ENCODE results near the gene SPINT1. TPM values are rescaled to one million over a fixed set of nuclear protein-coding genes. Genes with fewer than 3 reads are reported as not detected.
A peak's percentile ranks its signal among the peaks of the same experiment; 100 is the strongest.

The SPINT1 gene
- total RNA-seq, 3 donors from 2014 or later = 10.8 to 13.5 (median 12.2) TPM

- DNase-seq = peak; percentile 22
- H3K27me3 Mint-ChIP-seq (ENCODE audit: low read depth) = peaks cover 14% of the 10 kb centered on the region
- H3K36me3 Mint-ChIP-seq (ENCODE audit: insufficient read depth) = no peaks in the 10 kb centered on the region
- H3K4me1 Mint-ChIP-seq (ENCODE audit: low read depth) = peaks cover 26% of the 10 kb centered on the region
- H3K9me3 Mint-ChIP-seq = no peaks in the 10 kb centered on the region
- ATAC-seq = peak; percentile 49 to 56
- peak overlapping the region; percentile 85 for H3K4me3 Mint-ChIP-seq
These were observed 815 bp downstream of the SPINT1 start for GRCh38 chr15:40844696-40845030.

GRCh38 chr15:40845036-40845435 lies 1.2 kb downstream of the SPINT1 start:
- ATAC-seq (no peak), DNase-seq (no peak)
- Mint-ChIP-seq H3K4me1 (ENCODE audit: low read depth) (peaks cover 26% of the 10 kb centered on the region), H3K27me3 (ENCODE audit: low read depth) (peaks cover 14% of the 10 kb centered on the region), H3K9me3 (no peaks in the 10 kb centered on the region), H3K4me3 (peak overlapping the region; percentile 85), H3K36me3 (ENCODE audit: insufficient read depth) (no peaks in the 10 kb centered on the region)

GRCh38 chr15:40845511-40846284 lies 1.9 kb downstream of the SPINT1 start:
- H3K27me3 Mint-ChIP-seq (ENCODE audit: low read depth) = peaks cover 14% of the 10 kb centered on the region

DNA sequence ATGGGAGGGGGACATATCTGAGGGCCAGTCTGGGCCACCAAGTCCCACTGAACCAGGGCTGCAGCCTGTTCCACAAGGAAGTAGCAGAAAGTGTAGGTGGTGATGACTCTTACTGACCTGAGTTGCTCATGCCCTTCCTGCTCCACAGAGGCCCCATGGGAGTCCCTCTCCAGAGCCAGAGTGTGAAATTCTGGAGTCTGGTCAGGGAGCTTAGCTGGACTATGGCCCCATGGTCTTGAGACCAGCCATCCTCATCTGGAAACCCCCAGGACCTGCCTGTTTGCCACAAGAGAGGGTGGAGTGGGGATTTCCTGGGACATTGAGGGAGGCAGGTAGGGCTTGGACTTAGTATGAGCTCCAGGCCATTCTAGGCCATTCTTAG lies 3.0 kb downstream of the SPINT1 start:
- Mint-ChIP-seq H3K4me1 (ENCODE audit: low read depth) (peaks cover 26% of the 10 kb centered on the region), H3K9me3 (no peaks in the 10 kb centered on the region), H3K27me3 (ENCODE audit: low read depth) (peaks cover 10% of the 10 kb centered on the region), H3K4me3 (no peak overlapping the region), H3K36me3 (ENCODE audit: insufficient read depth) (no peaks in the 10 kb centered on the region)
- no peak for ATAC-seq
- no peak for DNase-seq

More at GRCh38 chr15:40845511-40846284, 1.9 kb downstream of the SPINT1 start:
- ATAC-seq (no peak), DNase-seq (no peak)
- Mint-ChIP-seq H3K36me3 (ENCODE audit: insufficient read depth) (no peaks in the 10 kb centered on the region), H3K4me1 (ENCODE audit: low read depth) (peaks cover 26% of the 10 kb centered on the region), H3K9me3 (no peaks in the 10 kb centered on the region), H3K4me3 (peak overlapping the region; percentile 85)

DNA sequence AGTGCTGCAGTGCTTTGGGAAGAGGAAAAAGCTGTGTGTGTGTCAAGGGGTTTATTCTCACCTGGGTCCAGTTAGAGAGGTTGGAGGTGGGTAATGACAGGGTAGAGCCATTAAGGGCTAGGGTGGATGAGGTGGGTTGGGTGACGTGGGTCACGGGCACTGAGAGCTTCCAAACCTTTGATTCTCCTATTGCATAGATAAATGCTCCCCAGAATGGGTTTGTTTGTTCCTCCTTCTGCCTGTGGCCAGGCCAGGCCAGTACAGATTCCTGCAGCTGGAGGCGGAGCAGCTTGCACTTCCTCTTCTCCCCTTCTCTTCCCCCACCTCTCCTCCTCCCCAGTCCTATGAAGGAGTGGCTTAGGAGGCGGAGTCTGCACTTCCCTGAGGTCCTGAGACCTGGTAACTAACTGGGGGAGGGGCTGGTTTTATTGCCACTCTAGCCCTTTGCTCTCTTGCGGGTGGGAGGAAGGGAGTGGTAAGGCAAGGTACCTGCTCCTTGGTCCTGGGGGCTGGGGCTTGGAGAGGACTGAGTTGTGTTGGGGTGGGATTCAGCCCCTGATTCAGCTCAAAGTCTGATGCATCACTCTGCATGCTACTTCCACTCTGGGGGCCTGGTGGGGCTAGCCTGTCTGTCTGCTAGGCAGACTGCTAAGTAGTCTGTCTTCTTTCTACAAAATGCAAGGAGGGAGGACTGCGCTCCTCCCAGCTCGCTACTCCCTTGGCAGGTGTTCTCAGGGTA lies 3.5 kb downstream of the SPINT1 start:
- ATAC-seq (no peak), DNase-seq (no peak)
- peaks cover 7% of the 10 kb centered on the region for H3K27me3 Mint-ChIP-seq (ENCODE audit: low read depth)
- H3K9me3 Mint-ChIP-seq = no peaks in the 10 kb centered on the region
- H3K36me3 Mint-ChIP-seq (ENCODE audit: insufficient read depth) = no peaks in the 10 kb centered on the region
- H3K4me3 Mint-ChIP-seq = no peak overlapping the region
- peaks cover 26% of the 10 kb centered on the region for H3K4me1 Mint-ChIP-seq (ENCODE audit: low read depth)

DNA sequence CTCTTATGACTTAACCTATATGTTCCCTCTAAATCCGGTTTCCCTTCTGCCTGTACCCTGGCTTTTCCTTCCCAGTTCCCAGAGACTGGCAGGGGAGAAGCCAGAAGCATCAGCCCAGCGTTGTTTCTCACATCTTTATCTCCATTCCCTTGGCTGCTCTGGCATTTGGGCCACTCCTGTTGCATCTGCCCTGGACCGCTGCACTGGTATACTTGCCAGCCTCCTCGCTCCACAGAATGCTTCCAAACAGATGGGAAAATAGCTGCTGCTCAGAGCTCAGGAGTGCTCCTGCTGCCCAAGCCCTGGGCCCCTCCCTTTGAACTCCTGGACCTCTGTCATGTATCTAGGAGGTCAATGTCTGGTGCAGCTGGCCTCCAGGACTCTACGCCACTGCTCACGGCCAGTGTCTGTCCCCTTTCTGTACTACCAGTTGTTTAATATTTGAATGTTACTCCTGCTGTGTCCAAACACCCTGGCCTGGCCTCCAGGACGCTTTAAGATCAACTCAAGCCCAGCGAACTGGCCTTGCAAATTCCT lies 6.8 kb downstream of the SPINT1 start:
- Mint-ChIP-seq H3K9me3 (no peaks in the 10 kb centered on the region), H3K27me3 (ENCODE audit: low read depth) (no peaks in the 10 kb centered on the region), H3K4me1 (ENCODE audit: low read depth) (peaks cover 18% of the 10 kb centered on the region), H3K4me3 (no peak overlapping the region), H3K36me3 (ENCODE audit: insufficient read depth) (no peaks in the 10 kb centered on the region)
- ATAC-seq (no peak), DNase-seq (no peak)

- no peak overlapping the region for H3K4me3 Mint-ChIP-seq
- DNase-seq = no peak
These were observed 8.7 kb downstream of the SPINT1 start for GRCh38 chr15:40852529-40852928.

DNA sequence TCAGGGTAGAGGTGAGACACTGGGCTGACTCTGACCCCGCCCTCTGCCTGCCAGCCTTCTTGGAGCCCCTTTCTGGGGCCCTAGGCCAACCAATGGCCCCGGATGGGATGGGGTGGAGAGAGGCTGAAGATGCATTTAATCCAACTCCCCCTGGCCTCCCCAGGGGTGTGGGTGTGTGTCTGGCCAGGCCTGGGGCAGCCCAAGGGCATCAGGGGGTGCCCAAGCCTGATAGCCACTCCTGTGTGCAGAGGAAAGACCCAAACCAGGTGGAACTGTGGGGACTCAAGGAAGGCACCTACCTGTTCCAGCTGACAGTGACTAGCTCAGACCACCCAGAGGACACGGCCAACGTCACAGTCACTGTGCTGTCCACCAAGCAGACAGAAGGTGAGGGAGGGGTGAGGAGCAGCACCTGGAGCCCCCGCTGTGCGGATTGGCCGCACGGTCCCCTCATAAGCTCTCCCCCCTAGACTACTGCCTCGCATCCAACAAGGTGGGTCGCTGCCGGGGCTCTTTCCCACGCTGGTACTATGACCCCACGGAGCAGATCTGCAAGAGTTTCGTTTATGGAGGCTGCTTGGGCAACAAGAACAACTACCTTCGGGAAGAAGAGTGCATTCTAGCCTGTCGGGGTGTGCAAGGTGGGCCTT lies 9.5 kb downstream of the SPINT1 start:
- ATAC-seq = no peak
- peaks cover 2% of the 10 kb centered on the region for H3K4me1 Mint-ChIP-seq (ENCODE audit: low read depth)
- H3K4me3 Mint-ChIP-seq = no peak overlapping the region

More at GRCh38 chr15:40852529-40852928, 8.7 kb downstream of the SPINT1 start:
- H3K36me3 Mint-ChIP-seq (ENCODE audit: insufficient read depth) = peaks cover 2% of the 10 kb centered on the region
- H3K9me3 Mint-ChIP-seq = no peaks in the 10 kb centered on the region
- no peaks in the 10 kb centered on the region for H3K27me3 Mint-ChIP-seq (ENCODE audit: low read depth)
- H3K4me1 Mint-ChIP-seq (ENCODE audit: low read depth) = peaks cover 6% of the 10 kb centered on the region
- no peak for ATAC-seq

GRCh38 chr15:40854161-40854560 lies 10.3 kb downstream of the SPINT1 start:
- Mint-ChIP-seq H3K27me3 (ENCODE audit: low read depth) (peaks cover 1% of the 10 kb centered on the region), H3K36me3 (ENCODE audit: insufficient read depth) (peaks cover 2% of the 10 kb centered on the region), H3K4me1 (ENCODE audit: low read depth) (peaks cover 4% of the 10 kb centered on the region), H3K9me3 (no peaks in the 10 kb centered on the region), H3K4me3 (no peak overlapping the region)
- no peak for DNase-seq
- ATAC-seq = no peak

More for the DNA sequence above, 9.5 kb downstream of the SPINT1 start:
- Mint-ChIP-seq H3K27me3 (ENCODE audit: low read depth) (no peaks in the 10 kb centered on the region), H3K36me3 (ENCODE audit: insufficient read depth) (peaks cover 2% of the 10 kb centered on the region), H3K9me3 (no peaks in the 10 kb centered on the region)
- DNase-seq = no peak

DNA sequence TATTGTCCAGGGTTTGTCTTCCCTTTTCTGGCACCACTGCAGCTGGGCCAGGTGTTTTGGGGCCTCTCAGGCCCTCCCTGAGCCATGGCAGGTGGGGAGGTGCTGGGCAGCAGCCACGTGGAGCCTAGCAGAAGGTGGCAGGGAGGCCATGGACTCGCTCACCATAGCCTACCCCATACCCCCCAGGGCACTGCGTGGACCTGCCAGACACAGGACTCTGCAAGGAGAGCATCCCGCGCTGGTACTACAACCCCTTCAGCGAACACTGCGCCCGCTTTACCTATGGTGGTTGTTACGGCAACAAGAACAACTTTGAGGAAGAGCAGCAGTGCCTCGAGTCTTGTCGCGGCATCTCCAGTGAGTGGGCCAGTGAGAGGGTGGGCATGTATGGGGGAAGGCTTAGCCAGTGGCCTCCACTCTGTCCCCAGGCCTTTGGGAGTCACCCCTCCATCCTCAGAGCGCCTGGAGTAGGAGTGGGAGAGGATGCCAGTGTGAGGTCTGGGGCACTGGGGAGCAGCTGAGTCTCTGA lies 11.9 kb downstream of the SPINT1 start:
- no peak overlapping the region for H3K4me3 Mint-ChIP-seq
- no peak for ATAC-seq
- peaks cover 2% of the 10 kb centered on the region for H3K36me3 Mint-ChIP-seq (ENCODE audit: insufficient read depth)
- no peak for DNase-seq
- H3K9me3 Mint-ChIP-seq = no peaks in the 10 kb centered on the region
- peaks cover 9% of the 10 kb centered on the region for H3K4me1 Mint-ChIP-seq (ENCODE audit: low read depth)
- H3K27me3 Mint-ChIP-seq (ENCODE audit: low read depth) = peaks cover 1% of the 10 kb centered on the region

DNA sequence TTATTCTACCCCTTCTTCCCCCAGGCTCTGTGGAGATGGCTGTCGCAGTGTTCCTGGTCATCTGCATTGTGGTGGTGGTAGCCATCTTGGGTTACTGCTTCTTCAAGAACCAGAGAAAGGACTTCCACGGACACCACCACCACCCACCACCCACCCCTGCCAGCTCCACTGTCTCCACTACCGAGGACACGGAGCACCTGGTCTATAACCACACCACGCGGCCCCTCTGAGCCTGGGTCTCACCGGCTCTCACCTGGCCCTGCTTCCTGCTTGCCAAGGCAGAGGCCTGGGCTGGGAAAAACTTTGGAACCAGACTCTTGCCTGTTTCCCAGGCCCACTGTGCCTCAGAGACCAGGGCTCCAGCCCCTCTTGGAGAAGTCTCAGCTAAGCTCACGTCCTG lies 12.9 kb downstream of the SPINT1 start:
- H3K4me3 Mint-ChIP-seq = no peak overlapping the region

GRCh38 chr15:40857601-40858341 lies 13.9 kb downstream of the SPINT1 start:
- ATAC-seq (peak; percentile 89), DNase-seq (peak; percentile 77)
- H3K4me1 Mint-ChIP-seq (ENCODE audit: low read depth) = peaks cover 9% of the 10 kb centered on the region
- H3K4me3 Mint-ChIP-seq = no peak overlapping the region
- H3K36me3 Mint-ChIP-seq (ENCODE audit: insufficient read depth) = peaks cover 2% of the 10 kb centered on the region
- H3K27me3 Mint-ChIP-seq (ENCODE audit: low read depth) = peaks cover 1% of the 10 kb centered on the region
- H3K9me3 Mint-ChIP-seq = no peaks in the 10 kb centered on the region

More for the DNA sequence above, 12.9 kb downstream of the SPINT1 start:
- DNase-seq = no peak
- H3K9me3 Mint-ChIP-seq = no peaks in the 10 kb centered on the region
- H3K36me3 Mint-ChIP-seq (ENCODE audit: insufficient read depth) = peaks cover 2% of the 10 kb centered on the region
- peaks cover 9% of the 10 kb centered on the region for H3K4me1 Mint-ChIP-seq (ENCODE audit: low read depth)
- no peak for ATAC-seq
- peaks cover 1% of the 10 kb centered on the region for H3K27me3 Mint-ChIP-seq (ENCODE audit: low read depth)

DNA sequence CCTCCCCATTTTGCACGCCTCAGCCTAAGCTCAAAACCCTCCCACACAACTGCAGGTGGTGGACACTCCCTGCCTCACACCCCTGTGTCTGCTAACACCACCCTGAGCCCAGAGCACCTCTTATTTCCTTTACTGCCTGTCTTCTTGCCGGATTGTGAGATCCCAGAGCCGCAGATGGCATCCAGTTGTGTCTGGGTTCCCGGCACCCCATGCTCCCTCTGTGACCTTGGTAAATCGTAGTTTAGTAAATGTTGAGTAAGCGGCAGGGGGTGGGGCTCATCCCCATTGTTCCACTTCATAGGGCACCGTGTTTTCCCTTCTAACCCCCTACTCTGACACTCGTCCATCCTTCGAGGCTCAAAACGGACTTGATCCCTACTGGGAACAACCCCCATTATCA lies 14.9 kb downstream of the SPINT1 start:
- ATAC-seq = no peak
- no peaks in the 10 kb centered on the region for H3K9me3 Mint-ChIP-seq
- no peak for DNase-seq
- H3K4me1 Mint-ChIP-seq (ENCODE audit: low read depth) = peaks cover 9% of the 10 kb centered on the region
- H3K36me3 Mint-ChIP-seq (ENCODE audit: insufficient read depth) = peaks cover 2% of the 10 kb centered on the region
- peaks cover 1% of the 10 kb centered on the region for H3K27me3 Mint-ChIP-seq (ENCODE audit: low read depth)
- H3K4me3 Mint-ChIP-seq = no peak overlapping the region
